ENCODE measurements around the gene CALHM1.
"Not testable (repeated sequence)": the region's sequence is repeated elsewhere in the genome, so short reads cannot be mapped to it uniquely, and the experiment has no call there.

The CALHM1 gene, protein sequence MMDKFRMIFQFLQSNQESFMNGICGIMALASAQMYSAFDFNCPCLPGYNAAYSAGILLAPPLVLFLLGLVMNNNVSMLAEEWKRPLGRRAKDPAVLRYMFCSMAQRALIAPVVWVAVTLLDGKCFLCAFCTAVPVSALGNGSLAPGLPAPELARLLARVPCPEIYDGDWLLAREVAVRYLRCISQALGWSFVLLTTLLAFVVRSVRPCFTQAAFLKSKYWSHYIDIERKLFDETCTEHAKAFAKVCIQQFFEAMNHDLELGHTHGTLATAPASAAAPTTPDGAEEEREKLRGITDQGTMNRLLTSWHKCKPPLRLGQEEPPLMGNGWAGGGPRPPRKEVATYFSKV

GRCh38 chr10:103458720-103459119, at the start of gene CALHM1:
CALHM1 (minus strand) TSS chr10:103458900; CDS start chr10:103458751, 149 bp downstream.
- DNase-seq (ENCODE audit: low read depth in 2 of 2) = no peak

- no peak for DNase-seq (ENCODE audit: low read depth in 2 of 2)
Observed at GRCh38 chr10:103507235-103508191, 48.8 kb upstream of the CALHM1 start.

- DNase-seq (ENCODE audit: low read depth in 2 of 2) = no peak
Observed at GRCh38 chr10:103506061-103506460, 47.4 kb upstream of the CALHM1 start.

DNA sequence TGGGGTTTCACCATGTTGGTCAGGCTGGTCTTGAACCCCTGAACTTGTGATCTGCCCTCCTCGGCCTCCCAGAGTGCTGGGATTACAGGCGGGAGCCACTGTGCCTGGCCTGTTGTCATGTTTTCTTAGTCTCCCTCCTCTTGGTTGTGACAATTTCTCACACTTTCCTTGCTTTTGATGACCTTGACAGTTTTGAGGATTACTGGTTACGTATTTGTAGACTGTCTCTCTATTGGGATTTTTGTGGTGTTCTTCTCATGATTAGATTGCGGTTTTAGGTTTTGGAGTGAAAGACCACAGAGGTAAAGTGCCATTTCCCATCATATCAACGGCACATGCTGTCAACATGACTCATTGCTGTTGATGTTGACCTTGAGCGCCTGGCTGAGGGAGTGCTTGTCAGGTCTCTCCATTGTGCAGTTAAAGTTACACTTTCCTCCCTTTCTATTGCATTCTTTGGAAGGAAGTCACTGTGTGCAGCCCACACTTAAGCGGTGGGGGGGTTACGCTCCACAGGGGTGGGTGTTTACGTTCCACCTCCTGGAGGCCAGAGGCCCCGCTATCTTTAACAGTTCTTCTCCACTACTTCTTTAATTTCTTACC, 45.6 kb upstream of the CALHM1 start:
- no peak for DNase-seq (ENCODE audit: low read depth in 2 of 2)

GRCh38 chr10:103503777-103504176, 45.1 kb upstream of the CALHM1 start:
- DNase-seq (ENCODE audit: low read depth in 2 of 2) = not testable (repeated sequence)

DNA sequence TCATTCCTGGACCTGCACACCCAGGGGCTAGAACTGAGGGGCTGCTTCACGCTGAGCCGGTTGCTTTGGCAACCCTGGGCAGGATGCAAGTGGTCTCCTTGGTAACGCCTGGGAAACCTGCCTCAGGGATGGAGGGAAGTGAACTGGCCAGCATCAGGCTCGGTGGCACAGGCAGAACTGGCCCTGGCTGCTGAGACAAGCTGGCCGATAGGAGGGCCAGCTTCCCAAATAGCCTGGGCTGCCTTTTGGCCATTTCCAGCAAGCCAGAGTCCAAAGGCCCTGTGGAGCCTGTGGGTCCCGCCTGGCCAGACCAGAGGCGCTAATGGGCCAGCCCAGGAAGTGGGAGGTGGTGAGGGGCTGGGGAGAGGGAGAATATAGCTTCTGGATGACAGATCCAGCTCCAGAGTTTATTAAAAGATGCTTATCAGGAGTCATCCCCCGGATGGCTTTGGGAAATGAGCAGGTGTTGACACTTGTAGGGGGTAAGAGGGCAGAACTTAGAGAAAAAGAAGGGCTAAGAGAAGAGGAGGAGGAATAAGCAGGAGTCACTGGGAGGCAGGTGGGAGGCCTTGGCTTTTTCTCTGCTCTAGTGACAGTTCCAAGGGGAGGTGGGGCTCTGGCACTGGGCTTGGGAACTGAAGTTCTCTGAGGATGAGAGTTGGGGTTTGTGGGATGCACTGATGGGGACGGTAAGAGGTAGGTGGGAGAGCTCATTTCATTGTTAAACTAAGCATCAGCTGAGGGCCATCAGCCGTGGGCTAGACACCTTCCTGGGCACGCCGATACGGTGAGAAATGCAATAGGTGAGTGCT, 44.4 kb upstream of the CALHM1 start:
- no peak for DNase-seq (ENCODE audit: low read depth in 2 of 2)

DNA sequence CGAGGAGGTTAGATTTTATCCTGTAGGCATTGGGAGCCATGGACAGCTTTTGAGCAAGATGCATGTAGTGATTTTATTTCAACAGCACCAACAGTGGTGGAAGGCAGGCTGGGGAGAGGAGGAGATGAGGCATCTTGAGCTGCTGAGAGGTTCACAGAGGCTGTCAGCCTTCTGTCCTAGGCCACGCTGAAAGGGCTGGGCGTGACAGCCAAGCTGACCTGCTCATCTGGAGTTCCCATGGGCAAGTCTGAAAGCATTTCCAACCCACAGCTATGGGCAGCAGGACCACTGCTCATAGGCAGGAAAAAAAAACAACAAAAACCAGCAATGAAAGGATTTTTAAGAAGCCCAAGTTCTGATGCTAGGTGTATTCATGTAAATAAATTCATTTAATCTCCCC, 42.5 kb upstream of the CALHM1 start:
- DNase-seq (ENCODE audit: low read depth in 2 of 2) = no peak

DNA sequence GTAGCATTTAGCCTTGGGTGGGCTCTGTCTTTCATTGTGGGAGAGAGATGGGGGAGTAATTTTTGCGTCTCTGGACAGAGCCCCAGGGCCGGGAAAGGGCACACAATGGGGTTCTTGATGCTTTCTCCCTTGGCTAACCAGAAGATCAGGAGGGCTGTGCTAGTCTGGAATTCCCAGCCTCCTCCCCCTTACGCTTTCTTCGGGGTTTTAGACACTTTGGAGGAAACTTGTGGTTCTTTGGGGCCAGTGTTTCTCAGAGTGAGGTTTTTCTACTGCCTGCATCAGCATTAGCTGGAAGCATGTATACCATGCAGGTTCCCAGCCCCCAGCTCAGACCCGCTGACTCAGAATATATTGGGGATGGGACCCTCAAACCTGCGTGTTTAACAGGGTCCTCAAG, 41.8 kb upstream of the CALHM1 start:
- DNase-seq (ENCODE audit: low read depth in 2 of 2) = no peak

DNA sequence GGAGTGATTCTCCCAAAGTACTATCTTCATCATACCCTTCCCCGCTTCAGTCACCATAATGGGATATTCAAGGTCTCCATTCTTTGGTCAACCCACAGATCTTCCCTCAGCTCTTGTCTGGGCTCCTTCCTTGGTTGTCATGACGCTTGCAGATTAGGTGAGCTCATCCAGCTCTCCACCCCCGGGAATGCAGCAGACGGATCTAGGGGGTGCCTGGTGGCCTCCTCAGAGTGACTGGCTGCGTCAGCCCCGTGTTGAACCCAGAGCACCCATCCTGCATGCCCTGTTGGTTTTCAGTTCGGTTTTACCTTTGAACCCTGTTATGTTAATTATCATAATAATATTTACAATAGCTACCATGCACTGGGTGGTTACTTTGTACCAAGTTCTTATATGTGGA, 41.2 kb upstream of the CALHM1 start:
- DNase-seq (ENCODE audit: low read depth in 2 of 2) = no peak

GRCh38 chr10:103498936-103499638, 40.4 kb upstream of the CALHM1 start:
- no peak for DNase-seq (ENCODE audit: low read depth in 2 of 2)

GRCh38 chr10:103497161-103497915, 38.6 kb upstream of the CALHM1 start:
- DNase-seq (ENCODE audit: low read depth in 2 of 2) = no peak

GRCh38 chr10:103495321-103495720, 36.6 kb upstream of the CALHM1 start:
- no peak for DNase-seq (ENCODE audit: low read depth in 2 of 2)

- DNase-seq (ENCODE audit: low read depth in 2 of 2) = no peak
Observed at GRCh38 chr10:103493916-103494877, 35.5 kb upstream of the CALHM1 start.

GRCh38 chr10:103493362-103493915, 34.7 kb upstream of the CALHM1 start, which contains the start of gene NEURL1:
NEURL1 (plus strand) TSS chr10:103493705; CDS start chr10:103494388, 683 bp downstream.
- DNase-seq (ENCODE audit: low read depth in 2 of 2) = no peak

- DNase-seq (ENCODE audit: low read depth in 2 of 2) = no peak
Observed at GRCh38 chr10:103492655-103493261, 34.1 kb upstream of the CALHM1 start.

DNA sequence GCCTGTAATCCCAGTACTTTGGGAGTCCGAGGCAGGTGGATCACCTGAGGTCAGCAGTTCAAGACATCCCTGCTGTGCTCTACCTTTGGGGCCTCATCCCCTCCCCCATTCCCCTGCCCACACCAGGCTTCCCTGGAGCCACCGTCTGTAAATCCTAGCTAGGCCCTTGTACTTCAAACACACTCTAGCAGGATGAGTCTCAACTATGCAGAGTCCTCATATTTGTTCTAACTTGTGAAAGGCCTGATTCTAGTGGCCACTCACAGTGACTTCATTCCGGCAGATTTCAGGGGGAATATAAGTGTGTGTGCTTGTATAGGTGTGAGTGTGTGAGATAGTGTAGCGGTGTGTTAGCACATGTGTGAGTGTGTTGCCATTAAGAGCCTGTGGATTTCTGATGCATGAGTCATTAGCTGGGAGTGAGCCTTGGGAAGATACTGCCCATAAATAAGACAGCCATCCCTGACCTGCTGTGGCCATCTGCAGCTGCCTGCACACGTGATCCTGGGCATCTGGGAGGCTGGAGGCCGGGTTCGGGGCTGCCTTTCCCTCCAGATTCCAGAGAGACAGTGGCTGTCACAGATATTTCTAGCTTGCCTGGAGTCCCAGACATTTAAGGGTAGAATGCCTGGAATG, 33.1 kb upstream of the CALHM1 start:
- no peak for DNase-seq (ENCODE audit: low read depth in 2 of 2)

GRCh38 chr10:103490986-103491314, 32.2 kb upstream of the CALHM1 start:
- no peak for DNase-seq (ENCODE audit: low read depth in 2 of 2)

DNA sequence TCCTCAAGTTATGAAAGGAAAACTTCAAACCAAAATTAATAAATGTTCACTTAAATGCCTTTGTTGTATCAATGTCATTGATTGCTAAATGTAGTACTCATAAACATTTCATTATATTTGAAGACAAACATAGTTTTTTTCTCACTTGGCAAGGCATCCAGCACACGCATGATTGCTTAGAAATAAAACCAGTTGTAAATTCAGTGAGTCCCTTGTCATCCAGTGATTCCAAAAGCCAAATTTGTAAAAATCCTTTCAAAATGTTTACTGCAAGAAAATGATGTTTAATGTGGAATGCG, 28.7 kb upstream of the CALHM1 start:
- no peak for DNase-seq (ENCODE audit: low read depth in 2 of 2)

Measured in stimulated activated CD4-positive, alpha-beta T cell treated with anti-CD3 and anti-CD28 coated beads, Interleukin-1b, Interleukin-23, amount 100 ng/mL, for 1 hour (primary cell).